K562 (cell line): Measurements from ENCODE around the gene IFI27L2. TPM values are rescaled to one million over a fixed set of nuclear protein-coding genes. Genes with fewer than 3 reads are reported as not detected.

Experiments
- ATAC-seq: fragments of 200-7000 bp; cut with Tn5 transposase; 3 replicates; pipeline ENCODE4 v1.9.1; 2020; ENCODE audit warnings: moderate library complexity
- BruUV-seq: library from RNA; stranded (reverse); fragments of 400-500 nt; replicated peaks from 2 replicates; lab custom pipeline; 2021; lab: Mats Ljungman, UMichigan
- CTCF ChIA-PET: fragments of 300-600 bp; formaldehyde crosslinking; extraction: SDS; loops from one replicate; lab custom pipeline; 2021; ENCODE audit warnings: low intra/inter-chr PET ratio; lab: Yijun Ruan, JAX
- POLR2A ChIA-PET: fragments of 300-600, 350-650 bp; sonication (Branson Sonifier 250); formaldehyde crosslinking; extraction: SDS; loops from one replicate; lab custom pipeline; 2021; ENCODE audit warnings: antibody characterized with exemption, inconsistent platforms; lab: Yijun Ruan, JAX
- DNase-seq, 4 experiments: peaks; one replicate each; pipeline versions ENCODE4 v3.0.0 to v3.0.0-alpha.2; 2011 to 2018; ENCODE audit warnings: low spot score in 3 of 4, mixed read lengths in 3 of 4; ENCODE audit errors: extremely low read depth in 1 of 4
- FAIRE-seq: peaks from 2 replicates; lab custom pipeline; 2011; peaks lifted over from hg19 to GRCh38; lab: Jason Lieb, UNC
- H2AFZ ChIP-seq: 2 replicates; pipeline ENCODE4 v1.6.0; 2011; ENCODE audit warnings: low read depth, low read length, control low read depth, inconsistent platforms
- H3K27ac ChIP-seq: fragments of 200-600 bp; 3 replicates; pipeline ENCODE4 v1.8.0; 2011; ENCODE audit warnings: low read depth, mild to moderate bottlenecking, control low read depth, inconsistent platforms, low read length, moderate library complexity, mixed read lengths; ENCODE audit errors: extremely low read depth
- H3K27me3 ChIP-seq, 2 experiments: fragments of 300-600 bp in 1 of 2; 2 replicates in 1 of 2; 3 replicates in 1 of 2; pipeline versions ENCODE4 v1.6.0 to v1.8.0; 2011; ENCODE audit warnings: inconsistent platforms in 2 of 2, low read length in 2 of 2, mild to moderate bottlenecking in 1 of 2, mixed read lengths in 1 of 2, moderate library complexity in 1 of 2; ENCODE audit not compliant: control insufficient read depth in 2 of 2, insufficient read depth in 2 of 2
- H3K36me3 ChIP-seq: fragments of 300-600 bp; 3 replicates; pipeline ENCODE4 v1.8.0; 2011; ENCODE audit warnings: mild to moderate bottlenecking, low read length, inconsistent platforms; ENCODE audit not compliant: control insufficient read depth, insufficient read depth
- H3K4me1 ChIP-seq, 2 experiments: fragments of 200-600 bp in 1 of 2; replicated peaks in 1 of 2; 2 replicates in 1 of 2; 3 replicates in 1 of 2; pipeline versions ENCODE4 v1.5.1 to v1.8.0; 2011; ENCODE audit warnings: inconsistent platforms in 2 of 2, low read length in 2 of 2, mild to moderate bottlenecking in 1 of 2, mixed read lengths in 1 of 2, moderate library complexity in 1 of 2; ENCODE audit not compliant: control insufficient read depth in 2 of 2, insufficient read depth in 2 of 2
- H3K4me2 ChIP-seq: 2 replicates; pipeline ENCODE4 v1.6.1; 2011; ENCODE audit warnings: low read length, control low read depth, inconsistent platforms, mixed read lengths; ENCODE audit not compliant: insufficient read depth
- H3K4me3 ChIP-seq: fragments of 200-600 bp; sonication (generic), shearing (Covaris generic); 2 replicates; pipeline ENCODE4 v1.5.1; 2016; ENCODE audit warnings: control low read depth, inconsistent platforms
- H3K79me2 ChIP-seq: fragments of 200-600 bp; 3 replicates; pipeline ENCODE4 v1.8.0; 2011; ENCODE audit warnings: low read length, inconsistent platforms; ENCODE audit not compliant: control insufficient read depth, insufficient read depth
- H3K9ac ChIP-seq, 2 experiments: 2 replicates each; pipeline versions ENCODE4 v1.6.0 to v1.6.1; 2011; ENCODE audit warnings: low read depth in 2 of 2, low read length in 2 of 2, control low read depth in 1 of 2, inconsistent platforms in 1 of 2, mild to moderate bottlenecking in 1 of 2, mixed read lengths in 1 of 2; ENCODE audit not compliant: insufficient read depth in 1 of 2
- H3K9me1 ChIP-seq: one replicate; pipeline ENCODE4 v1.6.0; 2011; ENCODE audit warnings: inconsistent platforms, mild to moderate bottlenecking, low read length, moderate library complexity; ENCODE audit not compliant: control insufficient read depth, insufficient read depth
- H3K9me3 ChIP-seq: replicated peaks from 2 replicates; pipeline ENCODE4 v1.5.1; 2011; ENCODE audit warnings: low read depth, low read length, inconsistent platforms; ENCODE audit not compliant: control insufficient read depth, insufficient read depth
- H4K20me1 ChIP-seq: replicated peaks from 2 replicates; pipeline ENCODE4 v1.6.1; 2011; ENCODE audit warnings: low read length, inconsistent platforms, mixed read lengths; ENCODE audit not compliant: control insufficient read depth, insufficient read depth
- CSDE1 ChIP-seq, 2 experiments: fragments of 450-650 bp; IDR thresholded peaks; 2 replicates each; pipeline ENCODE4 v1.6.1; 2016; ENCODE audit warnings: mild to moderate bottlenecking in 1 of 2
- ILF3 ChIP-seq: fragments of 450-650 bp; IDR thresholded peaks from 2 replicates; pipeline ENCODE4 v1.6.1; 2018; ENCODE audit warnings: antibody characterized with exemption, mild to moderate bottlenecking, moderate library complexity, borderline replicate concordance
- TFAP4 ChIP-seq: sonication (generic); formaldehyde crosslinking; IDR thresholded peaks from 2 replicates; pipeline ENCODE4 v1.8.0; 2022; ENCODE audit warnings: missing genetic modification reagents, mild to moderate bottlenecking, moderate library complexity, borderline replicate concordance
- ZNF12 ChIP-seq: sonication (generic); formaldehyde crosslinking; IDR thresholded peaks from 2 replicates; pipeline ENCODE4 v1.4.0; 2020; ENCODE audit warnings: mild to moderate bottlenecking, missing genetic modification reagents
- ZNF140 ChIP-seq: fragments of 250-450 bp; sonication (Bioruptor Pico); IDR thresholded peaks from 2 replicates; pipeline ENCODE4 v1.8.0; 2021; ENCODE audit warnings: moderate library complexity, mild to moderate bottlenecking, inconsistent platforms
- ZNF407 ChIP-seq: fragments of 450-650 bp; IDR thresholded peaks from 2 replicates; pipeline ENCODE4 v1.6.1; 2016; ENCODE audit warnings: low read depth
- WGBS: fragments of 100-300 bp; shearing (Covaris generic); methylation state at CpG from one replicate; pipeline ENCODE4 v1.1.6; 2016; ENCODE audit warnings: low coverage, mixed read lengths; ENCODE audit not compliant: insufficient coverage; ENCODE audit errors: missing lambda C conversion rate; 5-methylcytosine and 5-hydroxymethylcytosine counted together
- in situ Hi-C: fragments of 300-500 bp; cut with MboI; formaldehyde crosslinking; loops from 4 replicates; pipeline ENCODE4 v1.15.0; 2018; ENCODE audit warnings: inconsistent platforms, mixed read lengths
- intact Hi-C: fragments of 100-400 bp; cut with micrococcal nuclease; formaldehyde crosslinking; loops from 2 replicates; pipeline ENCODE4 v1.14.2; 2022
- polyA plus RNA-seq, 8 experiments: library from polyadenylated mRNA; depleted of rRNA in 4 of 8; stranded (reverse) in 5 of 8; unstranded in 3 of 8; fragments of >200 nt; fragmentation: Nextera tagmentation in 2 of 8; fragmentation: Illumina TruSeq in 1 of 8; extraction: Ambion mirVana in 2 of 8; extraction: Trizol in 1 of 8; gene quantifications; 2 replicates each; pipeline versions ENCODE4 v1.2.1 to v1.2.3, GENCODE V29; 2011 to 2014; ENCODE audit warnings: inconsistent platforms in 1 of 8, missing spikeins in 1 of 8
- total RNA-seq, 7 experiments: library from RNA; depleted of rRNA in 6 of 7; stranded (reverse); fragments of >200 nt in 6 of 7; fragmentation: Illumina TruSeq in 2 of 7; extraction: Trizol in 2 of 7; gene quantifications; 2 replicates each; pipeline versions ENCODE4 v1.2.1 to v1.2.3, GENCODE V29; 2011 to 2021; ENCODE audit warnings: low replicate concordance in 1 of 7

IFI27L2 gene
- total and polyA plus RNA-seq, 9 of the 15 experiments (the other 6 are each of a cell fraction or from before 2014, with no cell fraction given) = 1.0 to 9.3 (median 4.1) TPM

GRCh38 chr14:94115058-94115591 is 14.3 kb downstream of the IFI27L2 start:
- Histone ChIP-seq H3K9me1 (no peaks in the 10 kb centered on the region), H3K27ac (no peak overlapping the region), H3K9me3 (no peaks in the 10 kb centered on the region), H3K4me1 (peaks cover 5 to 10% of the 10 kb centered on the region in 2 experiments; a peak in 4 of 5 replicates), H3K4me3 (no peak overlapping the region), H4K20me1 (no peaks in the 10 kb centered on the region; the same call in 1 of the 2 replicates), H3K9ac (no peak overlapping the region), H3K4me2 (no peak overlapping the region), H2AFZ (no peak overlapping the region), H3K36me3 (no peaks in the 10 kb centered on the region), H3K79me2 (no peaks in the 10 kb centered on the region), H3K27me3 (peaks cover 2 to 27% of the 10 kb centered on the region in 2 experiments; a peak in 3 of 5 replicates)
- FAIRE-seq = no peak
- CTCF ChIA-PET = no interaction called here
- intact Hi-C loops = no loop called here
- POLR2A ChIA-PET = interaction anchor here (0.6 to 0.7 kb wide), 2 partner anchors 165 to 173 kb away, joined by 3 read pairs; no protein-coding TSS in a partner anchor
- DNase-seq = no peak
- WGBS = 0% methylated on average over 2 of the region's 4 CpGs
- no TSS peak for BruUV-seq
- no peak for TF ChIP-seq TFAP4
- in situ Hi-C loops = no loop called here
- no peak for ATAC-seq

- no TSS peak for BruUV-seq
- TF ChIP-seq ZNF407 (no peak), ZNF12 (CRISPR knock-in tag) (no peak), CSDE1 (IDR thresholded peaks at IDR 0.05) (no peak), ZNF140 (CRISPR knock-in tag) (no peak), ILF3 (no peak)
Measured at GRCh38 chr14:94114589-94115057, 14.8 kb downstream of the IFI27L2 start.

More at GRCh38 chr14:94114589-94115057, 14.8 kb downstream of the IFI27L2 start:
- peaks cover 8 to 15% of the 10 kb centered on the region in 2 experiments; a peak in 4 of 5 replicates for H3K4me1 ChIP-seq
- ChIA-PET POLR2A (no interaction called here), CTCF (no interaction called here)
- no peak overlapping the region for H3K27ac ChIP-seq
- in situ Hi-C loops = no loop called here
- no peak overlapping the region for H2AFZ ChIP-seq
- no peak for ATAC-seq
- no peak for FAIRE-seq
- WGBS = 5% methylated on average over 4 of the region's 5 CpGs
- H3K9me1 ChIP-seq = no peaks in the 10 kb centered on the region
- H3K9me3 ChIP-seq = no peaks in the 10 kb centered on the region
- H3K4me3 ChIP-seq = no peak overlapping the region
- H3K36me3 ChIP-seq = no peaks in the 10 kb centered on the region
- no peaks in the 10 kb centered on the region; the same call in 1 of the 2 replicates for H4K20me1 ChIP-seq
- DNase-seq = no peak
- peaks cover 2 to 27% of the 10 kb centered on the region in 2 experiments; a peak in 3 of 5 replicates for H3K27me3 ChIP-seq
- no peak overlapping the region for H3K9ac ChIP-seq
- intact Hi-C loops = no loop called here
- H3K79me2 ChIP-seq = no peaks in the 10 kb centered on the region
- H3K4me2 ChIP-seq = no peak overlapping the region
